Stimulated activated effector memory CD8-positive, alpha-beta T cell treated with anti-CD3 and anti-CD28 coated beads, Interleukin-12 subunit alpha, Interleukin-12 subunit beta, amount 100 ng/mL, for 72 hours (primary cell): ENCODE results near the gene ACOXL.

Experiments used
- ATAC-seq: fragments of 150-1000 bp; cut with Tn5 transposase; 2 replicates; pipeline ENCODE4 v1.10.0; 2021
- DNase-seq, 2 donors: peaks; one replicate each; pipeline ENCODE4 v3.0.0; 2021 to 2022; ENCODE audit warnings: low spot score in 2 of 2
- H3K27ac Mint-ChIP-seq: one replicate; pipeline ENCODE4 v1.8.0; 2022; ENCODE audit warnings: mild to moderate bottlenecking, mixed read lengths
- H3K36me3 Mint-ChIP-seq: one replicate; pipeline ENCODE4 v1.8.0; 2022; ENCODE audit warnings: mild to moderate bottlenecking, mixed read lengths
- H3K4me1 Mint-ChIP-seq: one replicate; pipeline ENCODE4 v1.8.0; 2022; ENCODE audit warnings: mixed read lengths
- H3K4me3 Mint-ChIP-seq: one replicate; pipeline ENCODE4 v1.8.0; 2022; ENCODE audit warnings: mild to moderate bottlenecking, mixed read lengths
- H3K9me3 Mint-ChIP-seq: one replicate; pipeline ENCODE4 v1.8.0; 2022; ENCODE audit warnings: mixed read lengths

The ACOXL gene

DNA sequence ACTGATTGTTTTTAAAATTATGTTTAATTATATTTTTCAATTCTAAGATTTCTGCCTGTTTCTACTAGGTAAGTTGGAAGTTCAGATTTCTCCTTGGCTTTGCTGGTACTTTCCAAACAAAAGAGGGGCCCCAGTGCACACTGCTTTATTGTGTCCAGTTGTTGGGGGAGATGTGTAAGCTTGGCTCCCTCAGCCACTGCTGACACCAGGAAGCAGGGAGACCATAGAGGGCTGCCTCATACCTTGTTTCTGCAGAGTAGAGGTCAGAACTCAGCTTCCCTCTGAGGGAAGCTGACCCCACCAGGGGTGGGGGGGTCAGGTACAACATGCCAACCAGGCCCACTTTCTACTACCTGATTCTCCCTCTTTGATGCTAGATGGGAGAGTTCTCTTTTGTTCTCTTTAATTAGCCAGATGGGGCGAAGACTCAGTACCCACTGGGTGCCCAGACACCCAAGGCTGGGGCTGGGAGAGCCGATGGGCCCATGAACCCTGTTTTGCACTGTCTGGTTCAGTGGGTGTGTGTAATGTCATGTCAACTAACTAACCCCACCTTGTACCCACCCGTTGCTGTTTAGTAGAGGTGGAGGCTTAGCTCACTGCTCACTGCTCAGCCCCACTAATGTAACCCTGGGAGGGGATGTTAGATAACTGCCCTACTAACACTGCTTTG lies 403.0 kb downstream of the ACOXL start:
- no peak for DNase-seq
- H3K4me3 Mint-ChIP-seq = no peak overlapping the region
- peaks cover 94% of the 10 kb centered on the region for H3K36me3 Mint-ChIP-seq
- H3K27ac Mint-ChIP-seq = no peak overlapping the region
- no peak for ATAC-seq
- H3K4me1 Mint-ChIP-seq = peaks cover 51% of the 10 kb centered on the region
- no peaks in the 10 kb centered on the region for H3K9me3 Mint-ChIP-seq

DNA sequence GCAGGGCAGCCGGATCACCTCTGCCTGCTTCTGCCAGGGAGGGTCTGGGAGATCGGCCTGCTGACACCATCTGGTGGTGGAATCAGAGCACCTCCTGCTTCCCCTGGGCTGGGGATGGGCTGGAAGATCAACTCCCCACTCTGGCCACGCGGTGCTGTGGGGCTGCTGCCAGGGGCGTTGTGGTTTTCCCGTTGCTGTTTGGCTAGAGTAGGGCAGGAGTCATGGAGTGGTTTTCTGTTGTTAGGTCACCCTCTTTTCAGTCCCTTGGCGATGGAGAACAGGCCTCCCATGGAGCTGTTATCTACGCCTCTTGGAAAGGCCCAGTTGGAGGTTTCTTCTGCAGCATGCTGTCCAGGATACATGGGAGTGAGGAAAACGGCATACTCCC lies 403.5 kb downstream of the ACOXL start:
- no peak for DNase-seq
- peaks cover 51% of the 10 kb centered on the region for H3K4me1 Mint-ChIP-seq
- H3K4me3 Mint-ChIP-seq = no peak overlapping the region
- H3K27ac Mint-ChIP-seq = no peak overlapping the region
- ATAC-seq = no peak
- peaks cover 94% of the 10 kb centered on the region for H3K36me3 Mint-ChIP-seq
- H3K9me3 Mint-ChIP-seq = no peaks in the 10 kb centered on the region

DNA sequence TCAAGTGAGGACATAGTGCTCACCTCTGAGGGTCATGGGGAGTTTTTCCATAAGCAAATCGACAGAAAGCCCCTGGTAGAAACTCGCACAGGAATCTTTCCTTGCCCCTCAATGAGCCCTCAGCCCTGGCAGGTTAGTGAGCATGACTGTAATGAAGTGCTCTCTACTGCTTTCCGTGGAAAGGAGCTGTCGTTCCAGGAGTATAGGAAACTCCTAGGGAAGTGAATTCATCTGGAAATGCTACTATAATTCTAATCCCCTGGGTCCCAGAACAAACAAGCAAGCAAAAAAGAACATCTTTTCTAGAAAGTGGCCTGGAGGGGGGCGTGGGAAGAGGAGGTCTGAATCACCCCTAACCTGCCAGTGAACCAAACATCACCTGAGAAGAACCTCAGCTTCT lies 406.5 kb downstream of the ACOXL start:
- no peak overlapping the region for H3K4me3 Mint-ChIP-seq
- peaks cover 97% of the 10 kb centered on the region for H3K36me3 Mint-ChIP-seq
- DNase-seq = no peak
- no peaks in the 10 kb centered on the region for H3K9me3 Mint-ChIP-seq
- peaks cover 54% of the 10 kb centered on the region for H3K4me1 Mint-ChIP-seq
- ATAC-seq = no peak
- no peak overlapping the region for H3K27ac Mint-ChIP-seq

DNA sequence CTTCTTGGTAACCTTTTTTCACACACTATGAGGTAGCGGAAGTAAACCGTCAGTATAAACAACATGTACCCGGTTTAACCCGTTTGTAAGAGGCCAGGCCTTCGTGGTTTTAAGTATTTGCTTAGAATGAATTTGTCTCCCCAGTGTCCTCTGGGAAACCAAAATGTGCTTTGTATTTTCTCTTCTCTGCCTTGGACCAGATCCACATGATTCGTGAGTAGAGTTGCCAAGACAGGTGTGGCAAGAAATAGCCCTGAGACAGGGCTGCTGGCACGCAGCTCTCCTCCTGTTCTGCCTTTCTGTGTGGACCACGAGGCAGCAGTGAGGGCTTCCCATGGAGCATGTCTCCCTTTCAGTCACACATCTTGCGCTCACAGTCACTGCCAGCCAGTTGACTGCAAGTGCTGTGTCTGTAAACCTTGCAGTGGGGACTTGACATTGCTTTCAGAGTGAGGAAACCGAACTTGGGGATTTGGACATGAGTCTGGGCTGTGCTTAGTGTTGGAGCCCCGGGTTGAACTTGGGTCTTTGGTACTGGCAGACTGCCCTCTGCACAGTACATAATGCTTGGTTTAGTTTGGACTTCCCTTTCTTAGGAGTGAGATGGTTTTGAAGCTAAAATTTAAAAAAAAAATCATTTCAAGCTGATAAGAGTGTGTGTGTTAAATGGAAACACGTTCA lies 407.4 kb downstream of the ACOXL start:
- H3K36me3 Mint-ChIP-seq = peaks cover 97% of the 10 kb centered on the region

DNA sequence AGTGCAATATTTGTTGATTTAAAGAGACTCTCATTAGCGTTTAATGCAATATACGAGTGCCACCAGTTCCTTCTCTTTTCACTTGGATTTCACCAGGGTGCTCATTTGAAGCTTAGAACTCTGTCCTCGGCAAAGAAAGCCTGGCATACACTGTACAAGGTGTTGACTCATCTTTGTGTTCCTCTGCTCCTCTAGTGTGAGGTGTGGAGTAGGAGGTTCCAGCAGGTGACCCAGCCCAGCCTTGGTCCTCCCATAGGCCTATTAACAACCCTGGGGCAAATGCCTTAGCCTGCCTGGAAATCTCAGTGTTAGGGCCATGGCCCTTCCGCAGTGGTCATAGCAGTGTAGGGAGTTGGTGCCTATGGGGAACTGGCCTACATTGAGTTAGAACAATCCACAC lies 408.4 kb downstream of the ACOXL start:
- ATAC-seq (no peak), DNase-seq (no peak)
- H3K36me3 Mint-ChIP-seq = peaks cover 97% of the 10 kb centered on the region
- H3K4me3 Mint-ChIP-seq = no peak overlapping the region
- peaks cover 40% of the 10 kb centered on the region for H3K4me1 Mint-ChIP-seq
- no peaks in the 10 kb centered on the region for H3K9me3 Mint-ChIP-seq
- H3K27ac Mint-ChIP-seq = no peak overlapping the region

More for the DNA sequence above, 407.4 kb downstream of the ACOXL start:
- H3K4me1 Mint-ChIP-seq = peaks cover 46% of the 10 kb centered on the region
- ATAC-seq = no peak
- DNase-seq = no peak
- H3K27ac Mint-ChIP-seq = no peak overlapping the region
- no peak overlapping the region for H3K4me3 Mint-ChIP-seq
- no peaks in the 10 kb centered on the region for H3K9me3 Mint-ChIP-seq

DNA sequence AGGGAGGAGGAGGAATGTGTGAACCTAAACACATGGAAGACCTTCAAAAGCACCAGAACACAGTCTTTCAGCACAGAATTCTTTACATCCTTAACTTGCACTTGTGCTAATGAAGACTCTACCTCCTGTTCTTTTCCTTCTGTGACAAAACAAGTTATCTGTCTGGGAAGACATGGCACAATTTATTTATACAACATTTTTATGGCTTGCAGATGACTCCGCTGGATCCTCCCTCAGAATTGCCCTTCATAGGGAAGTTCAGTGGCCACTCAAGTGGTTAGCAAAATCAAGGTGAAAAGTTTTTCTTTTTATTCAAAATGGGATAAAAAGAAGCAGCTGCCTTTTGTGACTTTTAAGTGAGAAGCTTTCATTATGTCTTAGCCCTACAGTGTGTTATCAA lies 409.7 kb downstream of the ACOXL start:
- H3K36me3 Mint-ChIP-seq = peaks cover 97% of the 10 kb centered on the region
- peaks cover 28% of the 10 kb centered on the region for H3K4me1 Mint-ChIP-seq
- ATAC-seq (no peak), DNase-seq (no peak)
- no peaks in the 10 kb centered on the region for H3K9me3 Mint-ChIP-seq
- no peak overlapping the region for H3K27ac Mint-ChIP-seq
- H3K4me3 Mint-ChIP-seq = no peak overlapping the region

DNA sequence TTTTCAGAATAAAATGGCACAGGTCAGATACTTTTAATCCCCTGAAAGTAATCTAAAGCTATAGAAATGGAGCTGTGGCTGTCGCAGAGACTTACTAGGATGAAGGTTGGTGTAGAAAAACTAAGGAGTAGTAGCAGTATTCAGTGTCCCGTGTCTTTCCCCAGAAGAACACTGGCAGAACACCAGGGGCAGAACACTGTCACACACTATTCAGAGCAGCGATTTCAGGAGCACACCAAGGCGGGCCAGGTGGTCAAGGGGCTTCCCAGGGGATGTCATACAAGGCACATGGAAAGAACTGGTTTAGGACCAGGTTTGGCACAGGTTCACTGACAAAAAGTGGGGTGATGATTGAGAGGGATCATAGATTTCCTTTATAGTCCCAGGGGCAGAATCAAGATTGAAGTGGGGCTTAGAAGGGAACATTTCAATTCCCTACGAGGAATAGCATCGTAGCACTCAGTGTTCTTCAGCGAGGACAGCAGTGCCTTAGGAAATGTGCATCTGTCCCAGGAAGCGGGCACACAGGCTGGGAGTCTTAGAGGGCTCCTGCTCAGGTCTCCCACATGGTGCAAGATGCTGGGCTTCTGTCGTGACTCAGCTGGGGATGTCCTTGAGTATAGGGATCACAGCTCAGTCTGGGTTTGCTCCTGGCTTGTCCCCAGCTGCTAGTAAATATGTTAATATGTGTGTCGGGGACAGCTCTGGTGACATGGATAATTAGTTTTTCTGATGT lies 410.9 kb downstream of the ACOXL start:
- ATAC-seq = no peak
- Mint-ChIP-seq H3K27ac (no peak overlapping the region), H3K36me3 (peaks cover 91% of the 10 kb centered on the region), H3K9me3 (no peaks in the 10 kb centered on the region), H3K4me1 (peaks cover 24% of the 10 kb centered on the region), H3K4me3 (no peak overlapping the region)
- no peak for DNase-seq

DNA sequence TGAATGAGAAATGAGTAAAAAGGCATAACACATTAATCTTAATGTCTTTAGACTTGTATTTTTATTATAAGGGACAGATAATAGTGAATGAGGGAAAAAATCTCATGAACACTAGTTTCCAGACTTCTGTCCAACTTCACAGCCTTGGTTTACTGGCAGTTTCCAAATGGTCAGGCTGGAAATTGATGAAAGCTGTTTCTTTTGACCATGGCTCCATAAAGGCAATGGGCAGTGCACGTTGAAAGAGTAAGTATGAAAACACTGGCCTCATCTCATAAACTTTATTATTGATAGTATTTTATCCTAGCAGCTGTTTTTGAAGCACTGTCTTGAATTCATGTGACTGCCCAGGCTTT lies 411.4 kb downstream of the ACOXL start:
- peaks cover 30% of the 10 kb centered on the region for H3K4me1 Mint-ChIP-seq
- H3K36me3 Mint-ChIP-seq = peaks cover 91% of the 10 kb centered on the region

DNA sequence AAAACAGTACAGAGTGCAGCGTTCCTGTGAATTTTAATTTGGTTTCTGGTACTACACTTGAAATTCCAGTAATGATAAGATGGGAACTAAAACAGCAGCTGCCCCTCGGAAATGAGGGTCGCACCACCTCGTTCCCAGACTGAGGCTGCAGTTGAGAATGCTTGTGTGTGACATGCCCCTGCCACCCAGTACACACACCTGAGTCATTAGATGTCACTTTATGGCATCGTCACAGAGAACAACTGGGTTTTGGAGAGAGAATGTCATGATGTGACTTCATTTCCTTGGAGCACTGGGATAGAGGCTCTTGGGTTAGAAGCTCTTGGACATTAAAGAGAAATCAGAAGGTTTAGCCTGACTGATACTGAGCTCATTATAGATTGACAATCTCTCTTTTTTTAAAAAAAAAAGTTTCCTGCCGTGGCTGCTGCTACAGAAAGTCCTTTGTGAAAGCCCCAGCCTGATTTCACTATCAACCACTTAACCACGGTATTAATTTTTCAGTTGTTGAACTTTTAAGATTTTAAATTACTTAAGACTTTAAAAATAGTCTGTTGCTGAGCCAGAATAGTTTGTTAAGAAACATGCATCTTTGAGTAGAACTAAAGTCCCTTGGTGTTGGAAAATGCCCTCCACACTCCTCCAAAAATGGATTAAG lies 412.9 kb downstream of the ACOXL start:
- ATAC-seq (no peak), DNase-seq (no peak)
- H3K36me3 Mint-ChIP-seq = peaks cover 91% of the 10 kb centered on the region
- no peak overlapping the region for H3K27ac Mint-ChIP-seq
- no peaks in the 10 kb centered on the region for H3K9me3 Mint-ChIP-seq
- no peak overlapping the region for H3K4me3 Mint-ChIP-seq
- peaks cover 36% of the 10 kb centered on the region for H3K4me1 Mint-ChIP-seq

More for the DNA sequence above, 411.4 kb downstream of the ACOXL start:
- Mint-ChIP-seq H3K27ac (no peak overlapping the region), H3K4me3 (no peak overlapping the region), H3K9me3 (no peaks in the 10 kb centered on the region)
- ATAC-seq = no peak
- no peak for DNase-seq

DNA sequence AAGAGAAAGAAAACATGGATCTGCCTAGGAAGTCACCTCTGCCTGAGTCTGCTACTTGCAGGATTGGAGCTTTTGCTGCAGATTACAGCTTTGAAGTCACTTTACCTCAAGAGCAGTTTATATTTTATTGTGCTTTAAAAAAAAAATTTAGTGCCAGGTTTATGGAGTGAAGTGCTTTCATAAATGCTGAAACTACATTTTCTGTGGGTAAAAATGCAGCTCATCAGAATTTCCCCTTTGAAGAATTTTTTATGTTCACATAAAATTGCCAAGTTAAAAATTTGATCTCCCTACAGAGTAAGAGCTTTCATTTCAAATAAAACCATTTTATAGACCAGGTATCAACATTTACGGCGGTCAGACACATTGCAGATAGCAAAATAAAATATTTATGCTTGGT lies 413.6 kb downstream of the ACOXL start:
- no peak overlapping the region for H3K27ac Mint-ChIP-seq
- no peak for DNase-seq
- H3K36me3 Mint-ChIP-seq = peaks cover 91% of the 10 kb centered on the region
- no peak for ATAC-seq
- H3K4me1 Mint-ChIP-seq = peaks cover 36% of the 10 kb centered on the region
- no peak overlapping the region for H3K4me3 Mint-ChIP-seq
- H3K9me3 Mint-ChIP-seq = no peaks in the 10 kb centered on the region

DNA sequence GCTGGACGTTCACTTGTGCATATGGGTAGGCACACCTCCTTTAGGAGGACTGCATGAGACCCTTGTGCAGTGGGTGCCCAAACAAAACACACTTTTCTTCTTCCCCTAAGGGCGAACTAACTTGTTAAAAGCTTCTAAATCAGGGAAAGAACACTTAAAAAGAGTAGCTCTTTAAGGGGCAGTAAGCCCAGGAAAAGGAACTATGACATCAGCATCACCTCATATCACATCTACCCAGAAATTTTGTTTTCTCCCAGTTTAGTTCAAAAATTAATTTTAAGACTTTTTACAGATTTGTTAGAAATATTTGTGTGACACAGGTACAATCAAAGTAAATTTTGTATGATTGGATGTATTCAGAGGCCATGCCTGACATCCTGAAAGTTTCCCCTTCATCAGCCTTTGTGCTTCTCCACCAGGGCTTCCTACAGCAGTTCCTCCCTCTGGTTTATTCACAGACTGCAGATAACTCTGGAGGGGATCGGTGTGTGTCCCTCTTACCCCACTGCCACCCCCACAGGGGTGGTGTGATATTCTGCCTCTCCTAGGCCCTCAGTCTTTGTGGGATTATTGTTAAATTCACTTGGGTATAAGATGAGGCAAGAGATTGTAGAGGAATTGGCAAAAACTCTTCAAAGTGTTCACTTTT lies 416.0 kb downstream of the ACOXL start:
- DNase-seq (no peak), ATAC-seq (no peak)
- H3K4me3 Mint-ChIP-seq = no peak overlapping the region
- peaks cover 21% of the 10 kb centered on the region for H3K4me1 Mint-ChIP-seq
- H3K36me3 Mint-ChIP-seq = peaks cover 94% of the 10 kb centered on the region
- H3K27ac Mint-ChIP-seq = no peak overlapping the region
- no peaks in the 10 kb centered on the region for H3K9me3 Mint-ChIP-seq

DNA sequence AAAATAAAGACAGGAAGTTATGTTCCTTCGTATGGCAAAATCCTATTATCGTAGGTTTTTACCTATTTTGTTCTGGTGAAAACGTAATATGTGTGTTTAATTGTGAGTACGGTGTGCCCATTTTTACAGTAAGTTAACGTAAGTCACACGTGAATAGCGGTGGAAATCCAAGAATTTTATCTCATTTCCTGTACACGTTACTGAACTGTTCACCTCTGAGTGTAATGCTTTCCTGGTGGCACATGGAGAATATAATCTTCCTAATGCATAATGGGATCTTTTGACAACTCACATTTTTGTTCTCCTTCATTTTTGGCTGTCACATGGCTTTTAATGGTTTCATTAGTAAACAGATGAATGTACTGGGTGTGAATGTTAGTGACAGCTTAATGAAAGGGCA lies 416.6 kb downstream of the ACOXL start:
- Mint-ChIP-seq H3K4me1 (peaks cover 18% of the 10 kb centered on the region), H3K4me3 (no peak overlapping the region), H3K36me3 (peaks cover 94% of the 10 kb centered on the region), H3K27ac (no peak overlapping the region), H3K9me3 (no peaks in the 10 kb centered on the region)
- ATAC-seq (no peak), DNase-seq (no peak)

DNA sequence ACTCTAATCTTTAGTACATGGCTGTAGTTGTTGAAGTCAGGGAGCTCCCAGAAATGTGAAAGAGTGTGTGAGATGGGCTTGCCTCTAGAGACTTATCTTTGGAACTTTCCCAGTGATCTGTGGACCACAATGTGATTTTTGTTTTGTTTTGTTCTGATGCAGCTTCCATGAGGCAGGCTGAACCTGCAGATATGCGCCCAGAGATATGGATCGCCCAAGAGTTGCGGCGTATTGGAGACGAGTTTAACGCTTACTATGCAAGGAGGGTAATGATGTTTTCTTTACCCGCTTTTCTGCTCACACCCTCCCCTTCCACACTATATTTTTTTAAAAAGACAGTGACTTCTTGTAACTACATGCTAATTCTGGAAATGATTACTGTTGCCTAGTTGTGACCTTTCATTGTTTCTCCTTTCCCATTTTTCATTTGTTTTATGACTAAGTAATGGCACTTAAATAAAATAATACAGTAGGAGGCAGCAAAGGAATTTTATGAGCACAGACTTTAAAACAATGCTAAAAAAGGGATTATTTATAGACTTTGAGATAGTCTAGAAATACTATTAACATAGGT lies 417.6 kb downstream of the ACOXL start:
- peaks cover 15% of the 10 kb centered on the region for H3K4me1 Mint-ChIP-seq
- ATAC-seq = no peak
- no peak overlapping the region for H3K4me3 Mint-ChIP-seq
- H3K27ac Mint-ChIP-seq = no peak overlapping the region
- DNase-seq = no peak
- peaks cover 94% of the 10 kb centered on the region for H3K36me3 Mint-ChIP-seq
- H3K9me3 Mint-ChIP-seq = no peaks in the 10 kb centered on the region

DNA sequence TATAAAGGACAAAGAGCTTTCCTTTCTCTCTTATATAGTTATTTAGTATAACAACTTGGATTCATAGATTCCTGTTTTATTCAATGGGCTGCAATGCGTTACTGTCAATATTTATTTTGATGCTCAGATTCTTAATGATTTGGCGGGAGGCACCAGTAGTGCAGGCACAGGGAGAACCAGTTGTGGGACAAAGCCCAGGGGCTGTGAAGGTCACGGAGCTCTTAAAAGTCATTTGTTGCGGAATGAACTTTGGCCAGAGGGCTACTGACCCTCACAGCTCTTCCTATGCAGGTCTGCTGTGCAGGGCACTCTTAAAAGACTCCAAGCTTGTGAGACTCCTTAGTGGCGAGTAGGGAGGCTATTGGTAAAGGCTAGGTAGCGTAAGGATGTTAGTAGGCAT lies 422.4 kb downstream of the ACOXL start:
- H3K9me3 Mint-ChIP-seq = no peaks in the 10 kb centered on the region
- no peak overlapping the region for H3K4me3 Mint-ChIP-seq
- H3K27ac Mint-ChIP-seq = no peak overlapping the region
- ATAC-seq (no peak), DNase-seq (no peak)
- H3K36me3 Mint-ChIP-seq = peaks cover 85% of the 10 kb centered on the region
- H3K4me1 Mint-ChIP-seq = peaks cover 16% of the 10 kb centered on the region

DNA sequence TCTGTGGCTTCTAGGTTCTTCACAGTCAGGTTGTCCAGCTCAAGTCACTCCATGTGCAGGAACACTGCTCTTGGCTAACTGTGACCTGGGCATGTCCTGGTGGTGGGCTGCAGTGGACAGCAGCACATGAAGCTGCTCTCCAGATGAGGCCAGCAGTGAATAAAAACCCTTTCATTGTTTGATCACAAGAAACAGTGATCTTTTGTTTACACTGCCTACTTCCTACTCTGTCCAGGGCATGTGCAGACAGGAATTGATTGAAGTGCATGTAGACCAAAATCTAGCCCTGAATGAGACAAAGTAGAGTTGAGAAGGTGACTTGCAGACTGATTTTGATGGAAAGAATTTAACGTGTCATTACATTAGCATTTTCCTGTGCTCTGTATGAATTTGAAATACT lies 423.2 kb downstream of the ACOXL start:
- Mint-ChIP-seq H3K9me3 (no peaks in the 10 kb centered on the region), H3K27ac (no peak overlapping the region), H3K4me1 (peaks cover 23% of the 10 kb centered on the region), H3K4me3 (no peak overlapping the region), H3K36me3 (peaks cover 80% of the 10 kb centered on the region)
- ATAC-seq (no peak), DNase-seq (no peak)
